HEK293 (cell line): ENCODE results near the gene VWDE.

Experiments used
- CTCF ChIA-PET: fragments of 350-600 bp; formaldehyde crosslinking; extraction: SDS; loops from one replicate; lab custom pipeline; 2021; ENCODE audit warnings: antibody characterized with exemption; lab: Yijun Ruan, JAX
- POLR2A ChIA-PET: fragments of 300-600 bp; formaldehyde crosslinking; extraction: SDS; loops from one replicate; lab custom pipeline; 2020; ENCODE audit warnings: antibody characterized with exemption, inconsistent platforms; lab: Yijun Ruan, JAX
- H3K27ac ChIP-seq: fragments of 200-500 bp; sonication (Bioruptor generic); 2 replicates; pipeline ENCODE4 v1.5.1; 2014; ENCODE audit warnings: low read depth, low read length, control low read depth, inconsistent platforms; ENCODE audit errors: extremely low read depth
- H3K36me3 ChIP-seq, 2 experiments: fragments of 200-500 bp in 1 of 2; sonication (Bioruptor generic) in 1 of 2; 1 replicate in 1 of 2; 2 replicates in 1 of 2; pipeline ENCODE4 v1.5.1; 2014 to 2017; ENCODE audit warnings: inconsistent platforms in 2 of 2, low read length in 2 of 2; ENCODE audit not compliant: control insufficient read depth in 2 of 2, insufficient read depth in 1 of 2
- H3K4me1 ChIP-seq: fragments of 200-500 bp; sonication (Bioruptor generic); 2 replicates; pipeline ENCODE4 v1.5.1; 2014; ENCODE audit warnings: mild to moderate bottlenecking, low read length, inconsistent platforms; ENCODE audit not compliant: control insufficient read depth, insufficient read depth
- H3K4me3 ChIP-seq: 2 replicates; pipeline ENCODE4 v1.5.1; 2011; ENCODE audit warnings: low read depth, mild to moderate bottlenecking, control low read depth, low read length, moderate library complexity
- H3K9me3 ChIP-seq: fragments of 200-500 bp; sonication (Bioruptor generic); 2 replicates; pipeline ENCODE4 v1.5.1; 2014; ENCODE audit warnings: low read depth, low read length, inconsistent platforms; ENCODE audit not compliant: control insufficient read depth, insufficient read depth
- BCL11A ChIP-seq: fragments of 450-650 bp; formaldehyde crosslinking; IDR thresholded peaks from 2 replicates; pipeline ENCODE4 v1.5.1; 2016; ENCODE audit warnings: low read depth, missing biosample characterization, missing genetic modification characterization
- GLIS1 ChIP-seq: fragments of 450-650 bp; formaldehyde crosslinking; IDR thresholded peaks from 2 replicates; pipeline ENCODE4 v1.5.1; 2016; ENCODE audit warnings: missing biosample characterization, missing genetic modification characterization
- HOXA7 ChIP-seq: sonication (generic); formaldehyde crosslinking; IDR thresholded peaks from 2 replicates; pipeline ENCODE4 v1.8.1; 2022; ENCODE audit warnings: missing genetic modification reagents, borderline replicate concordance
- HOXC10 ChIP-seq: sonication (generic); formaldehyde crosslinking; IDR thresholded peaks from 2 replicates; pipeline ENCODE4 v1.8.1; 2023; ENCODE audit warnings: mild to moderate bottlenecking, missing genetic modification reagents
- HOXD13 ChIP-seq: sonication (generic); formaldehyde crosslinking; IDR thresholded peaks from 2 replicates; pipeline ENCODE4 v1.8.0; 2022; ENCODE audit warnings: missing genetic modification reagents, borderline replicate concordance
- KLF10 ChIP-seq: fragments of 450-650 bp; IDR thresholded peaks from 2 replicates; pipeline ENCODE4 v1.5.1; 2018; ENCODE audit warnings: missing biosample characterization, mild to moderate bottlenecking, missing genetic modification characterization
- KLF16 ChIP-seq: fragments of 450-650 bp; formaldehyde crosslinking; IDR thresholded peaks from 2 replicates; pipeline ENCODE4 v1.5.1; 2017; ENCODE audit warnings: missing biosample characterization, missing genetic modification characterization
- TCF7L2 ChIP-seq: IDR thresholded peaks from 2 replicates; pipeline ENCODE4 v1.6.1; 2011; ENCODE audit warnings: low read depth, mild to moderate bottlenecking, inconsistent platforms, low read length, moderate library complexity, borderline replicate concordance
- ZBTB7A ChIP-seq: fragments of 450-650 bp; formaldehyde crosslinking; IDR thresholded peaks from 2 replicates; pipeline ENCODE4 v1.5.1; 2016; ENCODE audit warnings: low read depth, missing biosample characterization, missing genetic modification characterization
- ZNF146 ChIP-seq: fragments of 450-650 bp; formaldehyde crosslinking; IDR thresholded peaks from 2 replicates; pipeline ENCODE4 v1.5.1; 2016; ENCODE audit warnings: missing biosample characterization, missing genetic modification characterization
- ZNF280C ChIP-seq: fragments of 450-650 bp; formaldehyde crosslinking; IDR thresholded peaks from 2 replicates; pipeline ENCODE4 v1.5.1; 2016; ENCODE audit warnings: missing biosample characterization, missing genetic modification characterization
- ZNF302 ChIP-seq: fragments of 450-650 bp; formaldehyde crosslinking; IDR thresholded peaks from 2 replicates; pipeline ENCODE4 v1.5.1; 2016; ENCODE audit warnings: missing biosample characterization, missing genetic modification characterization, low read depth
- ZNF362 ChIP-seq: fragments of 450-650 bp; formaldehyde crosslinking; IDR thresholded peaks from 2 replicates; pipeline ENCODE4 v1.5.1; 2016; ENCODE audit warnings: missing biosample characterization, missing genetic modification characterization
- ZNF416 ChIP-seq: fragments of 450-650 bp; formaldehyde crosslinking; IDR thresholded peaks from 2 replicates; pipeline ENCODE4 v1.5.1; 2016; ENCODE audit warnings: missing biosample characterization, missing genetic modification characterization
- ZNF514 ChIP-seq: fragments of 450-650 bp; formaldehyde crosslinking; IDR thresholded peaks from 2 replicates; pipeline ENCODE4 v1.5.1; 2016; ENCODE audit warnings: missing biosample characterization, missing genetic modification characterization
- ZNF670 ChIP-seq: fragments of 450-650 bp; formaldehyde crosslinking; IDR thresholded peaks from 2 replicates; pipeline ENCODE4 v1.5.1; 2016; ENCODE audit warnings: missing biosample characterization, missing genetic modification characterization, low read depth
- ZNF830 ChIP-seq: fragments of 450-650 bp; IDR thresholded peaks from 2 replicates; pipeline ENCODE4 v1.5.0; 2018; ENCODE audit warnings: missing biosample characterization, missing genetic modification characterization, low read depth, mild to moderate bottlenecking, moderate library complexity
- TF ChIP-seq, protein P1 (sequence below): fragments of 450-650 bp; formaldehyde crosslinking; IDR thresholded peaks from 2 replicates; pipeline ENCODE4 v1.5.1; 2016; ENCODE audit warnings: missing biosample characterization, missing genetic modification characterization
- TF ChIP-seq, protein P2 (sequence below): fragments of 450-650 bp; formaldehyde crosslinking; IDR thresholded peaks from 2 replicates; pipeline ENCODE4 v1.5.1; 2016; ENCODE audit warnings: missing biosample characterization, missing genetic modification characterization
- TF ChIP-seq, protein P3 (sequence below): fragments of 450-650 bp; formaldehyde crosslinking; IDR thresholded peaks from 2 replicates; pipeline ENCODE4 v1.5.1; 2017; ENCODE audit warnings: missing biosample characterization, missing genetic modification characterization
- TF ChIP-seq, protein P4 (sequence below): fragments of 450-650 bp; formaldehyde crosslinking; IDR thresholded peaks from 2 replicates; pipeline ENCODE4 v1.5.1; 2016; ENCODE audit warnings: missing biosample characterization, missing genetic modification characterization

The VWDE gene

DNA sequence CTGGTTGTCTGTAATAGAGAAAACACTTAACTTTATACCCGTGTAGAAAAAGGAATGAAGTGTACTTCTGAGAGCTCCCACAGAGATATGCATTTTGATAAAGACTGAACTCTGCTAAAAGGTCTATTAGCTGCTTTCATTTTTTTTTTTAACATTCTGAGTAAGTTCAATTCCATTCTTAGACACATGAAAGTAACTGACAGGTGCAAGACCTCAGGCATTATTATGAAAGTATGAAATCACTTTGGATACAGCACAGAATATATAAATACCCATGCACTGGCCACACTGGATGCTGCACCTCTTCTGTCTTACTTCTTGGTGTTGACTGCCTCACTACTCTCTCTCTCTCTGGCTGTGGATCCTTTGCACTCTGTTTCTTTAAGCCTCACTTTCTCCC is 46.2 kb downstream of the VWDE start:
- Histone ChIP-seq H3K36me3 (peaks cover 0 to 3% of the 10 kb centered on the region in 2 experiments; a peak in 1 of 3 replicates), H3K4me1 (no peaks in the 10 kb centered on the region), H3K9me3 (no peaks in the 10 kb centered on the region), H3K4me3 (no peak overlapping the region), H3K27ac (no peak overlapping the region)
- CTCF ChIA-PET, result no interaction called here
- no peak for TF ChIP-seq ZNF362 (tag by site-specific recombination)
- TF ChIP-seq HOXA7 (CRISPR knock-in tag), result no peak
- TF ChIP-seq HOXC10 (CRISPR knock-in tag), result no peak
- no peak for TF ChIP-seq ZNF830
- no peak for TF ChIP-seq ZNF280C (tag by site-specific recombination)
- TF ChIP-seq TCF7L2, result no peak
- no peak for TF ChIP-seq ZNF416 (tag by site-specific recombination)
- TF ChIP-seq, protein P1, sequence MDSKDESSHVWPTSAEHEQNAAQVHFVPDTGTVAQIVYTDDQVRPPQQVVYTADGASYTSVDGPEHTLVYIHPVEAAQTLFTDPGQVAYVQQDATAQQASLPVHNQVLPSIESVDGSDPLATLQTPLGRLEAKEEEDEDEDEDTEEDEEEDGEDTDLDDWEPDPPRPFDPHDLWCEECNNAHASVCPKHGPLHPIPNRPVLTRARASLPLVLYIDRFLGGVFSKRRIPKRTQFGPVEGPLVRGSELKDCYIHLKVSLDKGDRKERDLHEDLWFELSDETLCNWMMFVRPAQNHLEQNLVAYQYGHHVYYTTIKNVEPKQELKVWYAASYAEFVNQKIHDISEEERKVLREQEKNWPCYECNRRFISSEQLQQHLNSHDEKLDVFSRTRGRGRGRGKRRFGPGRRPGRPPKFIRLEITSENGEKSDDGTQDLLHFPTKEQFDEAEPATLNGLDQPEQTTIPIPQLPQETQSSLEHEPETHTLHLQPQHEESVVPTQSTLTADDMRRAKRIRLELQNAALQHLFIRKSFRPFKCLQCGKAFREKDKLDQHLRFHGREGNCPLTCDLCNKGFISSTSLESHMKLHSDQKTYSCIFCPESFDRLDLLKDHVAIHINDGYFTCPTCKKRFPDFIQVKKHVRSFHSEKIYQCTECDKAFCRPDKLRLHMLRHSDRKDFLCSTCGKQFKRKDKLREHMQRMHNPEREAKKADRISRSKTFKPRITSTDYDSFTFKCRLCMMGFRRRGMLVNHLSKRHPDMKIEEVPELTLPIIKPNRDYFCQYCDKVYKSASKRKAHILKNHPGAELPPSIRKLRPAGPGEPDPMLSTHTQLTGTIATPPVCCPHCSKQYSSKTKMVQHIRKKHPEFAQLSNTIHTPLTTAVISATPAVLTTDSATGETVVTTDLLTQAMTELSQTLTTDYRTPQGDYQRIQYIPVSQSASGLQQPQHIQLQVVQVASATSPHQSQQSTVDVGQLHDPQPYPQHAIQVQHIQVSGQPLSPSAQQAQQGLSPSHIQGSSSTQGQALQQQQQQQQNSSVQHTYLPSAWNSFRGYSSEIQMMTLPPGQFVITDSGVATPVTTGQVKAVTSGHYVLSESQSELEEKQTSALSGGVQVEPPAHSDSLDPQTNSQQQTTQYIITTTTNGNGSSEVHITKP (tag by site-specific recombination), result no peak
- TF ChIP-seq ZNF302 (tag by site-specific recombination), result no peak
- TF ChIP-seq GLIS1, result no peak
- no peak for TF ChIP-seq ZNF514 (tag by site-specific recombination)
- POLR2A ChIA-PET, result no interaction called here

DNA sequence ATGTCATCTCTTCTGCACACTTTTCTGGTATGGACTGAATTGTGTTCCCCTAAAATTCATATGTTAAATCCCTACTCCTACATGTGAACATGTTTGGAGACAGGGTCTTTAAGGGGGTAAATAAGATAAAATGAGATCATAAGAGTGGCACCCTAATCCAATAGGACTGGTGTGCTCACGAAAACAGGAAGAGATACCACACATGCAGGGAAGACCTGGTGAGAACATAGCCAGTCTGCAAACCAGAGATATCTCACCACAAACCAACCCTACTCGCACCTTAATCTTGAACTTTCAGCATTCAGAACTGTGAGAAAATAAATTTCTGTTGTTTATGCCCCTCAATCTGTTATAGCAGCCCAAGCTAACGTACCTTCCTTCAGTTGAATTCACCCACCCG is 51.8 kb downstream of the VWDE start:
- no peak overlapping the region for H3K27ac ChIP-seq
- TF ChIP-seq ZNF670 (tag by site-specific recombination) (no peak), HOXC10 (CRISPR knock-in tag) (no peak), KLF10 (tag by site-specific recombination) (no peak), KLF16 (tag by site-specific recombination) (no peak), ZBTB7A (tag by site-specific recombination) (no peak), ZNF302 (tag by site-specific recombination) (no peak), HOXD13 (CRISPR knock-in tag) (no peak), ZNF146 (tag by site-specific recombination) (no peak), BCL11A (no peak)
- TF ChIP-seq, protein P2, sequence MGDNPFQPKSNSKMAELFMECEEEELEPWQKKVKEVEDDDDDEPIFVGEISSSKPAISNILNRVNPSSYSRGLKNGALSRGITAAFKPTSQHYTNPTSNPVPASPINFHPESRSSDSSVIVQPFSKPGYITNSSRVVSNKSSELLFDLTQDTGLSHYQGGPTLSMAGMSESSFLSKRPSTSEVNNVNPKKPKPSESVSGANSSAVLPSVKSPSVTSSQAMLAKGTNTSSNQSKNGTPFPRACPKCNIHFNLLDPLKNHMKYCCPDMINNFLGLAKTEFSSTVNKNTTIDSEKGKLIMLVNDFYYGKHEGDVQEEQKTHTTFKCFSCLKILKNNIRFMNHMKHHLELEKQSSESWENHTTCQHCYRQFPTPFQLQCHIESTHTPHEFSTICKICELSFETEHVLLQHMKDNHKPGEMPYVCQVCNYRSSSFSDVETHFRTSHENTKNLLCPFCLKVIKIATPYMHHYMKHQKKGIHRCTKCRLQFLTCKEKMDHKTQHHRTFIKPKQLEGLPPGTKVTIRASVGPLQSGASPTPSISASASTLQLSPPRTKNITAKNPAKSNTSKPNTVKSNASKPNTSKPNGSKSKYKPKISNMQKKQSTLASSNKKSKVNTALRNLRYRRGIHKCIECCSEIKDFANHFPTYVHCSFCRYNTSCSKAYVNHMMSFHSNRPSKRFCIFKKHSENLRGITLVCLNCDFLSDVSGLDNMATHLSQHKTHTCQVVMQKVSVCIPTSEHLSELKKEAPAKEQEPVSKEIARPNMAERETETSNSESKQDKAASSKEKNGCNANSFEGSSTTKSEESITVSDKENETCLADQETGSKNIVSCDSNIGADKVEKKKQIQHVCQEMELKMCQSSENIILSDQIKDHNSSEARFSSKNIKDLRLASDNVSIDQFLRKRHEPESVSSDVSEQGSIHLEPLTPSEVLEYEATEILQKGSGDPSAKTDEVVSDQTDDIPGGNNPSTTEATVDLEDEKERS (tag by site-specific recombination), result no peak
- TF ChIP-seq, protein P3, sequence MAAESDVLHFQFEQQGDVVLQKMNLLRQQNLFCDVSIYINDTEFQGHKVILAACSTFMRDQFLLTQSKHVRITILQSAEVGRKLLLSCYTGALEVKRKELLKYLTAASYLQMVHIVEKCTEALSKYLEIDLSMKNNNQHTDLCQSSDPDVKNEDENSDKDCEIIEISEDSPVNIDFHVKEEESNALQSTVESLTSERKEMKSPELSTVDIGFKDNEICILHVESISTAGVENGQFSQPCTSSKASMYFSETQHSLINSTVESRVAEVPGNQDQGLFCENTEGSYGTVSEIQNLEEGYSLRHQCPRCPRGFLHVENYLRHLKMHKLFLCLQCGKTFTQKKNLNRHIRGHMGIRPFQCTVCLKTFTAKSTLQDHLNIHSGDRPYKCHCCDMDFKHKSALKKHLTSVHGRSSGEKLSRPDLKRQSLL (tag by site-specific recombination), result no peak
- TF ChIP-seq, protein P4, sequence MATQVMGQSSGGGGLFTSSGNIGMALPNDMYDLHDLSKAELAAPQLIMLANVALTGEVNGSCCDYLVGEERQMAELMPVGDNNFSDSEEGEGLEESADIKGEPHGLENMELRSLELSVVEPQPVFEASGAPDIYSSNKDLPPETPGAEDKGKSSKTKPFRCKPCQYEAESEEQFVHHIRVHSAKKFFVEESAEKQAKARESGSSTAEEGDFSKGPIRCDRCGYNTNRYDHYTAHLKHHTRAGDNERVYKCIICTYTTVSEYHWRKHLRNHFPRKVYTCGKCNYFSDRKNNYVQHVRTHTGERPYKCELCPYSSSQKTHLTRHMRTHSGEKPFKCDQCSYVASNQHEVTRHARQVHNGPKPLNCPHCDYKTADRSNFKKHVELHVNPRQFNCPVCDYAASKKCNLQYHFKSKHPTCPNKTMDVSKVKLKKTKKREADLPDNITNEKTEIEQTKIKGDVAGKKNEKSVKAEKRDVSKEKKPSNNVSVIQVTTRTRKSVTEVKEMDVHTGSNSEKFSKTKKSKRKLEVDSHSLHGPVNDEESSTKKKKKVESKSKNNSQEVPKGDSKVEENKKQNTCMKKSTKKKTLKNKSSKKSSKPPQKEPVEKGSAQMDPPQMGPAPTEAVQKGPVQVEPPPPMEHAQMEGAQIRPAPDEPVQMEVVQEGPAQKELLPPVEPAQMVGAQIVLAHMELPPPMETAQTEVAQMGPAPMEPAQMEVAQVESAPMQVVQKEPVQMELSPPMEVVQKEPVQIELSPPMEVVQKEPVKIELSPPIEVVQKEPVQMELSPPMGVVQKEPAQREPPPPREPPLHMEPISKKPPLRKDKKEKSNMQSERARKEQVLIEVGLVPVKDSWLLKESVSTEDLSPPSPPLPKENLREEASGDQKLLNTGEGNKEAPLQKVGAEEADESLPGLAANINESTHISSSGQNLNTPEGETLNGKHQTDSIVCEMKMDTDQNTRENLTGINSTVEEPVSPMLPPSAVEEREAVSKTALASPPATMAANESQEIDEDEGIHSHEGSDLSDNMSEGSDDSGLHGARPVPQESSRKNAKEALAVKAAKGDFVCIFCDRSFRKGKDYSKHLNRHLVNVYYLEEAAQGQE, result no peak

More for the DNA sequence above, 51.8 kb downstream of the VWDE start:
- Histone ChIP-seq H3K4me3 (no peak overlapping the region), H3K4me1 (no peaks in the 10 kb centered on the region; the same call in 1 of the 2 replicates), H3K9me3 (no peaks in the 10 kb centered on the region), H3K36me3 (peaks cover 0 to 3% of the 10 kb centered on the region in 2 experiments; a peak in 1 of 3 replicates)
- CTCF ChIA-PET, result no interaction called here
- POLR2A ChIA-PET, result no interaction called here
